Neural progenitor cell (in vitro differentiated cells): ENCODE results near the gene SMAGP. TPM values are rescaled to one million over a fixed set of nuclear protein-coding genes. Genes with fewer than 3 reads are reported as not detected.

Source experiments
- DNase-seq: peaks from one replicate; pipeline ENCODE4 v3.0.0-alpha.2; 2016; ENCODE audit warnings: low spot score
- H2AFZ ChIP-seq: fragments of 200-600 bp; sonication (generic); replicated peaks from 2 replicates; pipeline ENCODE4 v1.6.1; 2016; ENCODE audit warnings: antibody characterized with exemption
- H3F3A ChIP-seq: fragments of 200-600 bp; sonication (generic); 2 replicates; pipeline ENCODE4 v1.6.1; 2016; ENCODE audit warnings: antibody characterized with exemption, low read depth
- H3K27ac ChIP-seq: fragments of 200-600 bp; sonication (generic); 2 replicates; pipeline ENCODE4 v1.5.1; 2016; ENCODE audit warnings: mild to moderate bottlenecking
- H3K27me3 ChIP-seq: fragments of 200-600 bp; sonication (generic); 2 replicates; pipeline ENCODE4 v1.6.1; 2016; ENCODE audit warnings: mild to moderate bottlenecking, moderate library complexity
- H3K36me3 ChIP-seq: fragments of 200-600 bp; sonication (generic); 2 replicates; pipeline ENCODE4 v1.5.1; 2016
- H3K4me1 ChIP-seq: fragments of 200-600 bp; sonication (generic); 2 replicates; pipeline ENCODE4 v1.6.1; 2016; ENCODE audit warnings: mixed run types
- H3K4me2 ChIP-seq: fragments of 200-600 bp; sonication (generic); 2 replicates; pipeline ENCODE4 v1.6.1; 2016
- H3K4me3 ChIP-seq: fragments of 200-600 bp; sonication (generic); 2 replicates; pipeline ENCODE4 v1.5.1; 2016
- H3K79me2 ChIP-seq: fragments of 200-600 bp; sonication (generic); 2 replicates; pipeline ENCODE4 v1.6.1; 2016; ENCODE audit warnings: low read depth
- H3K9ac ChIP-seq: fragments of 200-600 bp; sonication (generic); 2 replicates; pipeline ENCODE4 v1.6.1; 2016
- H3K9me3 ChIP-seq: fragments of 200-600 bp; sonication (generic); 2 replicates; pipeline ENCODE4 v1.5.1; 2016; ENCODE audit warnings: low read depth
- H4K20me1 ChIP-seq: fragments of 200-600 bp; sonication (generic); 2 replicates; pipeline ENCODE4 v1.6.1; 2016; ENCODE audit warnings: low read depth
- H3K27ac Mint-ChIP-seq: 3 replicates; pipeline ENCODE4 v1.8.0; 2021; ENCODE audit warnings: mixed read lengths
- H3K27me3 Mint-ChIP-seq: 2 replicates; pipeline ENCODE4 v1.8.0; 2022; ENCODE audit warnings: low read depth, mild to moderate bottlenecking, inconsistent platforms, moderate library complexity, mixed read lengths; ENCODE audit not compliant: insufficient read depth
- H3K36me3 Mint-ChIP-seq: 3 replicates; pipeline ENCODE4 v1.8.0; 2021; ENCODE audit warnings: mixed read lengths
- H3K4me1 Mint-ChIP-seq: 3 replicates; pipeline ENCODE4 v1.8.0; 2021; ENCODE audit warnings: mixed read lengths
- H3K4me3 Mint-ChIP-seq: 3 replicates; pipeline ENCODE4 v1.8.0; 2021; ENCODE audit warnings: mild to moderate bottlenecking, moderate library complexity, mixed read lengths
- H3K9me3 Mint-ChIP-seq: 3 replicates; pipeline ENCODE4 v1.8.0; 2020; ENCODE audit warnings: mixed read lengths
- EZH2 ChIP-seq: fragments of 200-600 bp; sonication (generic); IDR thresholded peaks from 2 replicates; pipeline ENCODE4 v1.6.1; 2017; ENCODE audit warnings: antibody characterized with exemption, mild to moderate bottlenecking, moderate library complexity
- EZH2phosphoT487 ChIP-seq: fragments of 200-600 bp; sonication (generic); IDR thresholded peaks from 2 replicates; pipeline ENCODE4 v1.6.1; 2017; ENCODE audit warnings: antibody characterized with exemption
- total RNA-seq: library from RNA; depleted of rRNA; stranded (reverse); fragments of >200 nt; gene quantifications from 2 replicates; pipeline ENCODE4 v1.2.3, GENCODE V29; 2015; ENCODE audit warnings: low replicate concordance
- TF ChIP-seq, protein P1 (sequence below): fragments of 200-600 bp; sonication (generic); IDR thresholded peaks from 2 replicates; pipeline ENCODE4 v1.5.1; 2017; ENCODE audit warnings: antibody characterized with exemption, mild to moderate bottlenecking

SMAGP gene
- total RNA-seq, 1 donor from 2014 or later, result 19.0 TPM

DNA sequence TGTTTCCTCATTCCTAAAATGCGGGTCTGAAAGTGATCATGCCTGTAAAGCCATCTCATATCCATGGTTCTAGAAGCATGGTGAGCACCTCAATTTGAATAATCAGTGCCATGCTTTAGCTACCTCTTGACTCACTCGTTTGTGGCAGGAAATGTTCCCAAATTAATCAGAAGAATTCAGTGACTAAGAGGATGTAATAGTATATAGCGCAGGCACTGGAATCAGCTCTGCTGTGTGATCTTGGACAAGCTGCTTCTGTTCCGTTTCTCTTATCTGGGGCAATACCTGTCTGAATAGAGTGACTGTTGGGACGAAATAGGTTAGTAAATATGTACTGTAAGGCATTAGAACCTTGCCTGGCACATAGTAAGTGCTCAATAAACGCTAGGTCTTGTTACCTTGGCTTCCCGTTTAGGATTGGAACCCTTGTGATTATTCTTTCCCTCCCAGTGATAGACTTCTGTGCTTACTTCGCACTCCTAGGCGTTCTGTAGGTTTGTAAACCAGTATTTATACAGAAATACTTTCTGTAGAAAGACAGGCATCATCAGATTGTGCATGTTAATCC lies 820 bp upstream of the SMAGP start:
- H3K4me3 ChIP-seq, result peak overlapping the region; percentile 55
- H3K36me3 ChIP-seq, result no peaks in the 10 kb centered on the region
- peak overlapping the region; percentile 88 for H2AFZ ChIP-seq
- no peaks in the 10 kb centered on the region for H3K79me2 ChIP-seq
- H3K4me1 ChIP-seq, result peaks cover 17% of the 10 kb centered on the region
- no peaks in the 10 kb centered on the region for H3K9me3 Mint-ChIP-seq
- H3K4me2 ChIP-seq, result peak overlapping the region; percentile 89
- peaks cover 8% of the 10 kb centered on the region for H3K4me1 Mint-ChIP-seq
- DNase-seq, result no peak
- no peaks in the 10 kb centered on the region for H3K36me3 Mint-ChIP-seq
- no peak overlapping the region for H3K27ac ChIP-seq
- peaks cover 23% of the 10 kb centered on the region for H3K27me3 Mint-ChIP-seq
- no peak overlapping the region for H3K9ac ChIP-seq
- no peak for TF ChIP-seq EZH2phosphoT487
- TF ChIP-seq, protein P1, sequence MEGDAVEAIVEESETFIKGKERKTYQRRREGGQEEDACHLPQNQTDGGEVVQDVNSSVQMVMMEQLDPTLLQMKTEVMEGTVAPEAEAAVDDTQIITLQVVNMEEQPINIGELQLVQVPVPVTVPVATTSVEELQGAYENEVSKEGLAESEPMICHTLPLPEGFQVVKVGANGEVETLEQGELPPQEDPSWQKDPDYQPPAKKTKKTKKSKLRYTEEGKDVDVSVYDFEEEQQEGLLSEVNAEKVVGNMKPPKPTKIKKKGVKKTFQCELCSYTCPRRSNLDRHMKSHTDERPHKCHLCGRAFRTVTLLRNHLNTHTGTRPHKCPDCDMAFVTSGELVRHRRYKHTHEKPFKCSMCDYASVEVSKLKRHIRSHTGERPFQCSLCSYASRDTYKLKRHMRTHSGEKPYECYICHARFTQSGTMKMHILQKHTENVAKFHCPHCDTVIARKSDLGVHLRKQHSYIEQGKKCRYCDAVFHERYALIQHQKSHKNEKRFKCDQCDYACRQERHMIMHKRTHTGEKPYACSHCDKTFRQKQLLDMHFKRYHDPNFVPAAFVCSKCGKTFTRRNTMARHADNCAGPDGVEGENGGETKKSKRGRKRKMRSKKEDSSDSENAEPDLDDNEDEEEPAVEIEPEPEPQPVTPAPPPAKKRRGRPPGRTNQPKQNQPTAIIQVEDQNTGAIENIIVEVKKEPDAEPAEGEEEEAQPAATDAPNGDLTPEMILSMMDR, result no peak
- no peak for TF ChIP-seq EZH2
- no peak overlapping the region for H3K27ac Mint-ChIP-seq
- peaks cover 22% of the 10 kb centered on the region for H3F3A ChIP-seq
- H3K4me3 Mint-ChIP-seq, result peak overlapping the region; percentile 93
- peaks cover 17% of the 10 kb centered on the region for H3K27me3 ChIP-seq
- no peaks in the 10 kb centered on the region for H4K20me1 ChIP-seq
- no peaks in the 10 kb centered on the region for H3K9me3 ChIP-seq

DNA sequence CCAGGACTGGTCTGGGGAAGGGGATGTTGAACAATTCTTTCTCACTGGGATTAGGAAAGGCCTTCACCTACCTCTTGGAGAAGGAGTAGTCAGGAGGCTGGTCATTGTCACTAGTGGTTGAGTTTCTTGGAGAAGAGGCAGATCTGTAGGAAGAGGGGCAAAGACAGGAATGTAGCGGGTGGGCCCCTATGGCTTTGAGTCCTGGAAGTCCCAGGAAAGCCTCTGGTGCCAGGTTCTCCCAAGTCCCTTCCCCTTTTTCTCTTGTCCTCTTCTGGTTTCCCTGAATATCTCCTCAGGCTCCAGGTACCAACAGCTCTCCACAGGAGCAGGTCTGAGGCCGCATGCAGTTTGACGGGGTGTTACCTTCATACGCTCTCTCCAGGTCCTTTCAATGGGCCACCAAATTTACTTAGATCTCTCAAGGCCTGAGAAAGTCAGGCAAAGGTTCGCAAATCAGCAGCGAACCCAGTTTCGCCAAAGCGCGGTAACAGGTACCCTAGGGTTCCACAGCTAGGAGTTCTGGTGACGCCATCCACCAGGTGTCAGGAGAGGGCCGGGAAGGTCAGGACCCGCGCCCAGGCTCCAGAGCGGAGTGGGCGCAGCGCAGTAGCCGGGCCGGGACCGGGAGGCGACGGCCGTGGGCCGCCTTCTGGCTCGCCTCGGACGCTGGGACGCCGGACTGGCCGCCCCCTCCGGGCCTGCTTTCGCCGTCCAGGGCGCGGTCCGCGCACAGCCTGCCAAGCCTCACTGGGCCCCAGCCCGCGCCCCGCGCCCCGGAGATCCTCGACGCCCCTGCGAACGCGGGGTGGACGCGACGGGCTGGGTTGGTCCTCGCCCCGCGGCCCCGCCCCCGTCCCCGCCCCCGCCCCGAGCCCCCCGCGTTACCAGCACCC lies 795 bp downstream of the SMAGP start:
- no peak overlapping the region for H3K27ac Mint-ChIP-seq
- Histone ChIP-seq H3K4me3 (peak overlapping the region; percentile 55), H3K36me3 (no peaks in the 10 kb centered on the region), H3K9ac (no peak overlapping the region), H3K79me2 (no peaks in the 10 kb centered on the region), H2AFZ (peak overlapping the region; percentile 38), H3K9me3 (no peaks in the 10 kb centered on the region), H3K4me2 (peak overlapping the region; percentile 89), H3F3A (peaks cover 13% of the 10 kb centered on the region), H3K27me3 (peaks cover 17% of the 10 kb centered on the region), H3K27ac (no peak overlapping the region), H3K4me1 (peaks cover 11% of the 10 kb centered on the region), H4K20me1 (no peaks in the 10 kb centered on the region)
- peaks cover 8% of the 10 kb centered on the region for H3K4me1 Mint-ChIP-seq
- H3K9me3 Mint-ChIP-seq, result no peaks in the 10 kb centered on the region
- peak; percentile 90 for DNase-seq
- TF ChIP-seq EZH2phosphoT487, result peak; percentile 33
- TF ChIP-seq, protein P1, result peak; percentile 71
- TF ChIP-seq EZH2, result peak; percentile 14
- no peaks in the 10 kb centered on the region for H3K36me3 Mint-ChIP-seq
- peak overlapping the region; percentile 87 for H3K4me3 Mint-ChIP-seq
- H3K27me3 Mint-ChIP-seq, result peaks cover 23% of the 10 kb centered on the region

DNA sequence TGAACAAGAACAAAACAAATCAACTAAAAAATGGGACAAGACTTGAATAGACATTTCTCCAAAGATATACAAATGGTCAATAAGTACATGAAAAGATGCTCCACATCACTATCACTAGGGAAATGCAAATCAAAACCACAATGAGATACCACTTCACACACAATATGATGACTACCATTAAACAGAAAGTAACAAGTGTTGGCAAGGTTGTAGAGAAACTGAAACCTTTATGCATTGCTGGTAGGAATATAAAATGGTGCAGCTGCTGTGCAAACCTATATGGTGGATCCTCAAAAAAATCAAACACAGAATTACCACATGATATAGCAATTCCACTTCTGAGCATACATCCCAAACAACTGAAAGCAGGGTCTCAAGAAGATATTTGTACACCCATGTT lies 5.2 kb downstream of the SMAGP start:
- H3K9me3 ChIP-seq, result no peaks in the 10 kb centered on the region
- H3K36me3 Mint-ChIP-seq, result no peaks in the 10 kb centered on the region
- H3K9ac ChIP-seq, result no peak overlapping the region
- no peak overlapping the region for H3K27ac ChIP-seq
- no peak overlapping the region for H3K27ac Mint-ChIP-seq
- peaks cover 8% of the 10 kb centered on the region for H3K4me1 ChIP-seq
- H3K4me3 ChIP-seq, result no peak overlapping the region
- no peaks in the 10 kb centered on the region for H3K79me2 ChIP-seq
- no peak for DNase-seq
- H3K4me3 Mint-ChIP-seq, result no peak overlapping the region
- H4K20me1 ChIP-seq, result no peaks in the 10 kb centered on the region
- H3K27me3 Mint-ChIP-seq, result peaks cover 8% of the 10 kb centered on the region
- no peaks in the 10 kb centered on the region for H3K27me3 ChIP-seq
- H3K36me3 ChIP-seq, result no peaks in the 10 kb centered on the region
- no peaks in the 10 kb centered on the region for H3K9me3 Mint-ChIP-seq
- H3K4me1 Mint-ChIP-seq, result no peaks in the 10 kb centered on the region
- H3F3A ChIP-seq, result peaks cover 7% of the 10 kb centered on the region
- H2AFZ ChIP-seq, result no peak overlapping the region
- TF ChIP-seq EZH2phosphoT487, result no peak
- TF ChIP-seq EZH2, result no peak
- TF ChIP-seq, protein P1, result no peak
- no peak overlapping the region for H3K4me2 ChIP-seq
